ENCODE measurements around the gene SC5D.

SC5D gene

GRCh38 chr11:121329781-121330395 is 37.3 kb downstream of the SC5D start:
- no peak for DNase-seq

GRCh38 chr11:121330614-121331435 is 38.3 kb downstream of the SC5D start:
- DNase-seq, result no peak

- DNase-seq, result no peak
These were observed 42.6 kb downstream of the SC5D start for GRCh38 chr11:121334973-121335710.

GRCh38 chr11:121336279-121336937 is 43.8 kb downstream of the SC5D start:
- no peak for DNase-seq

GRCh38 chr11:121337078-121337477 is 44.5 kb downstream of the SC5D start:
- no peak for DNase-seq

GRCh38 chr11:121337740-121338272 is 45.2 kb downstream of the SC5D start:
- no peak for DNase-seq

GRCh38 chr11:121338536-121338935 is 46.0 kb downstream of the SC5D start:
- no peak for DNase-seq

- DNase-seq, result no peak
These were observed 47.5 kb downstream of the SC5D start for GRCh38 chr11:121340032-121340580.

- no peak for DNase-seq
These were observed 49.0 kb downstream of the SC5D start for GRCh38 chr11:121341609-121342008.

- no peak for DNase-seq
These were observed 52.3 kb downstream of the SC5D start for GRCh38 chr11:121344824-121345223.

GRCh38 chr11:121347094-121347493 is 54.5 kb downstream of the SC5D start:
- no peak for DNase-seq

- no peak for DNase-seq
These were observed 55.2 kb downstream of the SC5D start for GRCh38 chr11:121347813-121348212.

GRCh38 chr11:121348220-121348875 is 55.8 kb downstream of the SC5D start:
- no peak for DNase-seq

- no peak for DNase-seq
These were observed 57.2 kb downstream of the SC5D start for GRCh38 chr11:121349790-121350189.

GRCh38 chr11:121350314-121351082 is 57.9 kb downstream of the SC5D start:
- no peak for DNase-seq

- DNase-seq, result no peak
These were observed 58.6 kb downstream of the SC5D start for GRCh38 chr11:121351083-121351630.

GRCh38 chr11:121352251-121352891 is 59.8 kb downstream of the SC5D start:
- no peak for DNase-seq

- DNase-seq, result no peak
These were observed 61.6 kb downstream of the SC5D start for GRCh38 chr11:121354192-121354591.

- DNase-seq, result no peak
These were observed 63.8 kb downstream of the SC5D start for GRCh38 chr11:121356357-121356756.

Data from fibroblast of skin of back (primary cell).